ENCODE measurements around the gene EFNA3. TPM values are rescaled to one million over a fixed set of nuclear protein-coding genes. Genes with fewer than 3 reads are reported as not detected.
A peak's percentile ranks its signal among the peaks of the same experiment; 100 is the strongest.

The EFNA3 gene
- polyA plus RNA-seq, 1 donor from 2014 or later, result 12.2 TPM

- no peak overlapping the region for H2AFZ ChIP-seq (ENCODE audit: low read depth, low read length)
- peaks cover 7% of the 10 kb centered on the region for H3F3A ChIP-seq (ENCODE audit: insufficient read depth, low read length, poor library complexity, severe bottlenecking)
- H4K20me1 ChIP-seq (ENCODE audit: insufficient read depth), result peaks cover 33% of the 10 kb centered on the region
- H3K9me3 ChIP-seq (ENCODE audit: low read length), result no peaks in the 10 kb centered on the region
- H3K36me3 ChIP-seq (ENCODE audit: insufficient read depth, low read length), result no peaks in the 10 kb centered on the region
- no peaks in the 10 kb centered on the region for H3K27me3 ChIP-seq (ENCODE audit: insufficient read depth, low read depth, low read length)
- H3K4me2 ChIP-seq (ENCODE audit: low read length), result peak overlapping the region; percentile 85
- no peak for TF ChIP-seq SMC3 (conservative IDR thresholded peaks at IDR 0.05; ENCODE audit: poor library complexity)
- peak; percentile 42 for TF ChIP-seq MXI1 (conservative IDR thresholded peaks at IDR 0.05; ENCODE audit: poor library complexity, severe bottlenecking)
- TF ChIP-seq REST (IDR thresholded peaks at IDR 0.05; ENCODE audit: borderline replicate concordance), result no peak
- TF ChIP-seq TAF1 (IDR thresholded peaks at IDR 0.05; ENCODE audit: low read depth), result no peak
- TF ChIP-seq EP300 (conservative IDR thresholded peaks at IDR 0.05; ENCODE audit: poor library complexity, severe bottlenecking), result no peak
- H3K9me2 ChIP-seq (ENCODE audit: insufficient read depth, low read length), result no peaks in the 10 kb centered on the region
- peak overlapping the region; percentile 82 for H3K4me3 ChIP-seq (ENCODE audit: low read length)
- peak overlapping the region; percentile 79 for H3K27ac ChIP-seq (ENCODE audit: low read length)
- H3K9ac ChIP-seq (ENCODE audit: low read length), result peak overlapping the region; percentile 64
- peaks cover 26% of the 10 kb centered on the region for H3K79me2 ChIP-seq (replicated peaks; ENCODE audit: insufficient read depth, low read length)
Measured at GRCh38 chr1:155083865-155084721, 5.5 kb downstream of the EFNA3 start.

GRCh38 chr1:155084722-155085503 lies 6.3 kb downstream of the EFNA3 start:
- no peaks in the 10 kb centered on the region for H3K9me3 ChIP-seq (ENCODE audit: low read length)
- H3K79me2 ChIP-seq (replicated peaks; ENCODE audit: insufficient read depth, low read length), result peaks cover 22% of the 10 kb centered on the region
- H4K20me1 ChIP-seq (ENCODE audit: insufficient read depth), result peaks cover 33% of the 10 kb centered on the region
- peak overlapping the region; percentile 79 for H3K27ac ChIP-seq (ENCODE audit: low read length)
- no peaks in the 10 kb centered on the region for H3K36me3 ChIP-seq (ENCODE audit: insufficient read depth, low read length)
- no peaks in the 10 kb centered on the region for H3K27me3 ChIP-seq (ENCODE audit: insufficient read depth, low read depth, low read length)
- TF ChIP-seq EP300 (conservative IDR thresholded peaks at IDR 0.05; ENCODE audit: poor library complexity, severe bottlenecking) (peak; percentile 71), TAF1 (IDR thresholded peaks at IDR 0.05; ENCODE audit: low read depth) (no peak), EZH2 (IDR thresholded peaks at IDR 0.05; ENCODE audit: borderline replicate concordance, insufficient read depth, low read length, poor library complexity, severe bottlenecking) (no peak), RAD21 (conservative IDR thresholded peaks at IDR 0.05) (peak; percentile 99), POLR2AphosphoS5 (IDR thresholded peaks at IDR 0.05) (peak; percentile 2), CTCF (IDR thresholded peaks at IDR 0.05; ENCODE audit: poor library complexity, severe bottlenecking) (peak; percentile 99), SMC3 (conservative IDR thresholded peaks at IDR 0.05; ENCODE audit: poor library complexity) (peak; percentile 97), REST (IDR thresholded peaks at IDR 0.05; ENCODE audit: borderline replicate concordance) (peak; percentile 20), MXI1 (conservative IDR thresholded peaks at IDR 0.05; ENCODE audit: poor library complexity, severe bottlenecking) (peak; percentile 71)
- no peak overlapping the region for H2AFZ ChIP-seq (ENCODE audit: low read depth, low read length)
- peaks cover 7% of the 10 kb centered on the region for H3F3A ChIP-seq (ENCODE audit: insufficient read depth, low read length, poor library complexity, severe bottlenecking)
- H3K9ac ChIP-seq (ENCODE audit: low read length), result peak overlapping the region; percentile 64
- H3K4me2 ChIP-seq (ENCODE audit: low read length), result peak overlapping the region; percentile 85
- no peaks in the 10 kb centered on the region for H3K9me2 ChIP-seq (ENCODE audit: insufficient read depth, low read length)
- H3K4me3 ChIP-seq (ENCODE audit: low read length), result peak overlapping the region; percentile 82

All from neural cell (in vitro differentiated cells).